ENCODE measurements around the gene LAMC3.

Gene LAMC3

GRCh38 chr9:131060900-131061630 is 52.1 kb downstream of the LAMC3 start:
- peaks cover 3 to 6% of the 10 kb centered on the region in 2 donors for H3K27me3 Mint-ChIP-seq
- H3K4me1 Mint-ChIP-seq = no peaks in the 10 kb centered on the region
- DNase-seq = no peak
- ATAC-seq (replicated peaks) = no peak
- H3K9me3 Mint-ChIP-seq = peaks cover 0 to 2% of the 10 kb centered on the region in 2 donors
- no peak overlapping the region for H3K4me3 Mint-ChIP-seq
- no peak overlapping the region for H3K27ac Mint-ChIP-seq
- H3K36me3 Mint-ChIP-seq = no peaks in the 10 kb centered on the region

- no peak for ATAC-seq (replicated peaks)
- Mint-ChIP-seq H3K27me3 (peaks cover 3 to 6% of the 10 kb centered on the region in 2 donors), H3K4me1 (no peaks in the 10 kb centered on the region), H3K4me3 (no peak overlapping the region), H3K27ac (no peak overlapping the region), H3K36me3 (no peaks in the 10 kb centered on the region), H3K9me3 (peaks cover 0 to 2% of the 10 kb centered on the region in 2 donors)
- DNase-seq = no peak
Measured at GRCh38 chr9:131062969-131063368, 54.0 kb downstream of the LAMC3 start.

GRCh38 chr9:131065599-131065998 is 56.6 kb downstream of the LAMC3 start:
- no peak for ATAC-seq (replicated peaks)
- DNase-seq = no peak
- H3K36me3 Mint-ChIP-seq = no peaks in the 10 kb centered on the region
- H3K27me3 Mint-ChIP-seq = peaks cover 3 to 12% of the 10 kb centered on the region in 2 donors
- H3K9me3 Mint-ChIP-seq = peaks cover 0 to 2% of the 10 kb centered on the region in 2 donors
- H3K27ac Mint-ChIP-seq = no peak overlapping the region
- H3K4me1 Mint-ChIP-seq = no peaks in the 10 kb centered on the region
- no peak overlapping the region for H3K4me3 Mint-ChIP-seq

GRCh38 chr9:131067625-131068024 is 58.7 kb downstream of the LAMC3 start:
- ATAC-seq (replicated peaks) = no peak
- Mint-ChIP-seq H3K4me3 (no peak overlapping the region), H3K9me3 (peaks cover 0 to 2% of the 10 kb centered on the region in 2 donors), H3K27me3 (peaks cover 3 to 17% of the 10 kb centered on the region in 2 donors), H3K36me3 (no peaks in the 10 kb centered on the region), H3K4me1 (no peaks in the 10 kb centered on the region), H3K27ac (no peak overlapping the region)
- no peak for DNase-seq

GRCh38 chr9:131068076-131068816 is 59.3 kb downstream of the LAMC3 start:
- no peak for ATAC-seq (replicated peaks)
- no peak for DNase-seq
- peaks cover 3 to 17% of the 10 kb centered on the region in 2 donors for H3K27me3 Mint-ChIP-seq
- H3K36me3 Mint-ChIP-seq = no peaks in the 10 kb centered on the region
- H3K4me1 Mint-ChIP-seq = no peaks in the 10 kb centered on the region
- no peak overlapping the region for H3K27ac Mint-ChIP-seq
- H3K4me3 Mint-ChIP-seq = no peak overlapping the region
- peaks cover 0 to 2% of the 10 kb centered on the region in 2 donors for H3K9me3 Mint-ChIP-seq

- ATAC-seq (replicated peaks) = no peak
- Mint-ChIP-seq H3K4me3 (no peak overlapping the region), H3K36me3 (no peaks in the 10 kb centered on the region), H3K27me3 (peaks cover 3 to 17% of the 10 kb centered on the region in 2 donors), H3K9me3 (peaks cover 0 to 2% of the 10 kb centered on the region in 2 donors), H3K4me1 (no peaks in the 10 kb centered on the region), H3K27ac (no peak overlapping the region)
- no peak for DNase-seq
Measured at GRCh38 chr9:131069699-131070098, 60.7 kb downstream of the LAMC3 start.

- Mint-ChIP-seq H3K27ac (no peak overlapping the region), H3K4me3 (no peak overlapping the region), H3K27me3 (peaks cover 0 to 12% of the 10 kb centered on the region in 2 donors), H3K9me3 (no peaks in the 10 kb centered on the region), H3K36me3 (no peaks in the 10 kb centered on the region), H3K4me1 (no peaks in the 10 kb centered on the region)
- DNase-seq = no peak
- no peak for ATAC-seq (replicated peaks)
Measured at GRCh38 chr9:131072107-131072870, 63.3 kb downstream of the LAMC3 start.

- H3K4me1 Mint-ChIP-seq = no peaks in the 10 kb centered on the region
- H3K9me3 Mint-ChIP-seq = no peaks in the 10 kb centered on the region
- H3K27ac Mint-ChIP-seq = no peak overlapping the region
Measured at GRCh38 chr9:131072871-131073237, 63.9 kb downstream of the LAMC3 start.

GRCh38 chr9:131076347-131077195 is 67.6 kb downstream of the LAMC3 start:
- DNase-seq = no peak
- H3K27me3 Mint-ChIP-seq = no peaks in the 10 kb centered on the region
- peak overlapping the region; percentile 74 for H3K27ac Mint-ChIP-seq
- no peak for ATAC-seq (replicated peaks)
- no peaks in the 10 kb centered on the region for H3K4me1 Mint-ChIP-seq
- no peaks in the 10 kb centered on the region for H3K9me3 Mint-ChIP-seq
- H3K36me3 Mint-ChIP-seq = no peaks in the 10 kb centered on the region
- no peak overlapping the region for H3K4me3 Mint-ChIP-seq

More at GRCh38 chr9:131072871-131073237, 63.9 kb downstream of the LAMC3 start:
- peaks cover 0 to 12% of the 10 kb centered on the region in 2 donors for H3K27me3 Mint-ChIP-seq
- H3K4me3 Mint-ChIP-seq = no peak overlapping the region
- DNase-seq (no peak), ATAC-seq (replicated peaks) (no peak)
- H3K36me3 Mint-ChIP-seq = no peaks in the 10 kb centered on the region

GRCh38 chr9:131078427-131079366 is 69.7 kb downstream of the LAMC3 start:
- Mint-ChIP-seq H3K27ac (no peak overlapping the region), H3K4me1 (no peaks in the 10 kb centered on the region), H3K4me3 (no peak overlapping the region), H3K27me3 (no peaks in the 10 kb centered on the region), H3K9me3 (no peaks in the 10 kb centered on the region), H3K36me3 (no peaks in the 10 kb centered on the region)
- DNase-seq (no peak), ATAC-seq (replicated peaks) (no peak)

- Mint-ChIP-seq H3K27me3 (peaks cover 6% of the 10 kb centered on the region in 2 donors), H3K9me3 (no peaks in the 10 kb centered on the region), H3K4me3 (no peak overlapping the region), H3K27ac (no peak overlapping the region), H3K4me1 (no peaks in the 10 kb centered on the region), H3K36me3 (no peaks in the 10 kb centered on the region)
- ATAC-seq (replicated peaks) (no peak), DNase-seq (no peak)
Measured at GRCh38 chr9:131080589-131080988, 71.6 kb downstream of the LAMC3 start.

- no peak overlapping the region for H3K4me3 Mint-ChIP-seq
- H3K36me3 Mint-ChIP-seq = no peaks in the 10 kb centered on the region
- ATAC-seq (replicated peaks) (no peak), DNase-seq (no peak)
- H3K4me1 Mint-ChIP-seq = no peaks in the 10 kb centered on the region
- peaks cover 6% of the 10 kb centered on the region in 2 donors for H3K27me3 Mint-ChIP-seq
- no peaks in the 10 kb centered on the region for H3K9me3 Mint-ChIP-seq
- no peak overlapping the region for H3K27ac Mint-ChIP-seq
Measured at GRCh38 chr9:131081868-131082267, 72.9 kb downstream of the LAMC3 start.
